Large intestine (tissue), 12 donors: ENCODE measurements around the gene HLF. TPM values are rescaled to one million over a fixed set of nuclear protein-coding genes. Genes with fewer than 3 reads are reported as not detected.

Source experiments
- DNase-seq, 2 donors: peaks; one replicate each; pipeline versions ENCODE4 v3.0.0 to v3.0.0-alpha.2; 2013
- H3K27ac ChIP-seq: one replicate; pipeline ENCODE4 v1.5.1; 2013; ENCODE audit warnings: low read length
- H3K27me3 ChIP-seq: 2 replicates; pipeline ENCODE4 v1.6.1; 2013; ENCODE audit warnings: low read length; ENCODE audit not compliant: control insufficient read depth, insufficient read depth
- H3K36me3 ChIP-seq: 2 replicates; pipeline ENCODE4 v1.6.1; 2013; ENCODE audit warnings: low read length; ENCODE audit not compliant: control insufficient read depth, insufficient read depth
- H3K4me1 ChIP-seq: one replicate; pipeline ENCODE4 v1.6.1; 2013; ENCODE audit warnings: low read length; ENCODE audit not compliant: control insufficient read depth, insufficient read depth
- H3K4me3 ChIP-seq: one replicate; pipeline ENCODE4 v1.5.1; 2013; ENCODE audit warnings: low read length
- H3K9me3 ChIP-seq: one replicate; pipeline ENCODE4 v1.6.1; 2013; ENCODE audit warnings: mild to moderate bottlenecking, low read depth, low read length, moderate library complexity; ENCODE audit not compliant: control insufficient read depth
- WGBS: methylation state at CpG from one replicate; pipeline ENCODE4 v1.1.5; 2013; ENCODE audit warnings: low lambda C conversion rate; ENCODE audit not compliant: insufficient coverage; 5-methylcytosine and 5-hydroxymethylcytosine counted together
- long read RNA-seq, 11 donors: transcript quantifications; one replicate each; lab custom pipeline, GENCODE V29; 2026
- polyA plus RNA-seq: library from polyadenylated mRNA; unstranded; fragments of 120-200 nt; gene quantifications from one replicate; pipeline ENCODE4 v1.2.1, GENCODE V29; 2013

HLF gene, protein sequence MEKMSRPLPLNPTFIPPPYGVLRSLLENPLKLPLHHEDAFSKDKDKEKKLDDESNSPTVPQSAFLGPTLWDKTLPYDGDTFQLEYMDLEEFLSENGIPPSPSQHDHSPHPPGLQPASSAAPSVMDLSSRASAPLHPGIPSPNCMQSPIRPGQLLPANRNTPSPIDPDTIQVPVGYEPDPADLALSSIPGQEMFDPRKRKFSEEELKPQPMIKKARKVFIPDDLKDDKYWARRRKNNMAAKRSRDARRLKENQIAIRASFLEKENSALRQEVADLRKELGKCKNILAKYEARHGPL
- 1.6 TPM for polyA plus RNA-seq
- long read RNA-seq, donor 1, result 0 reads
- long read RNA-seq, donor 2, result 0 reads
- long read RNA-seq, donor 3, result 0 reads
- long read RNA-seq, donor 4, result 0 reads
- long read RNA-seq, donor 5, result 0 reads
- long read RNA-seq, donor 6, result 0 reads
- long read RNA-seq, donor 7, partial matches to known transcripts, result 0 of 1 reads
- long read RNA-seq, donor 7, other reads (novel, unspliced or antisense), result 0 of 1 reads
- long read RNA-seq, donor 8, full-length matches to known transcripts, result 1 of 1 reads
- long read RNA-seq, donor 8, partial matches to known transcripts, result 0 of 1 reads
- long read RNA-seq, donor 8, other reads (novel, unspliced or antisense), result 0 of 1 reads
- long read RNA-seq, donor 9, full-length matches to known transcripts, result 2 of 2 reads
- long read RNA-seq, donor 9, partial matches to known transcripts, result 0 of 2 reads
- long read RNA-seq, donor 9, other reads (novel, unspliced or antisense), result 0 of 2 reads
- long read RNA-seq, donor 10, result 0 reads
- long read RNA-seq, donor 11, partial matches to known transcripts, result 0 of 1 reads
- long read RNA-seq, donor 11, other reads (novel, unspliced or antisense), result 0 of 1 reads

DNA sequence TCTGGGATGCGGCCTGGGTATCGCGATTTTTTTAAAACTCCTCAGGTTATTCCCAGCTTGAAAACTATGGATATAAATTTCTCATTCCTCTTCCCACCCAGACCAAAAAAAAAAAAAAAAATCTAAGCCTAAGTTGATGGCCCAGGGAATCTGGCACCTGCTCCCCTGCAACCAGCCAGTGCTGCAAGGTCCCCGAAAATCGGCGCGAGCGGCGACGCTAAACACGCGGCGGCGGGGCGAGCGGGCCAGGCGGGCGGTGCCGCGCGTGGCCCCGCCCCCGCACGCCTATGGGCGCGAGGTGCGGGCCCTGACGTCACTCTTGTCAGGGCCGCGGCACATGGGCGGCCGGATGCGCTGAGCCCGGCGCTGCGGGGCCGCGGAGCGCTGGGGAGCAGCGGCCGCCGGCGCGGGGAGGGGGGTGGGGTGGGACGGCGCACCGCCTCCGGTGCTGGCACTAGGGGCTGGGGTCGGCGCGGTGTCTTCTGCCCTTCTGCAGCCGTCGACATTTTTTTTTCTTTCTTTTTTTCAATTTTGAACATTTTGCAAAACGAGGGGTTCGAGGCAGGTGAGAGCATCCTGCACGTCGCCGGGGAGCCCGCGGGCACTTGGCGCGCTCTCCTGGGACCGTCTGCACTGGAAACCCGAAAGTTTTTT, at the start of gene HLF:
TSS of gene HLF (plus strand) at position 316 of the 654 bp plus-strand sequence. CDS start 525 bp downstream, outside the sequence.
- DNase-seq, result peak; percentile 74 to 86
- Histone ChIP-seq H3K9me3 (peaks cover 4% of the 10 kb centered on the region), H3K4me3 (peak within 1 kb of the TSS; percentile 37), H3K36me3 (no peaks in the 10 kb centered on the region), H3K4me1 (peaks cover 12% of the 10 kb centered on the region), H3K27ac (no peak within 1 kb of the TSS), H3K27me3 (peaks cover 76% of the 10 kb centered on the region)
- WGBS, result no CpG with 5 or more reads among the region's 64 CpGs

DNA sequence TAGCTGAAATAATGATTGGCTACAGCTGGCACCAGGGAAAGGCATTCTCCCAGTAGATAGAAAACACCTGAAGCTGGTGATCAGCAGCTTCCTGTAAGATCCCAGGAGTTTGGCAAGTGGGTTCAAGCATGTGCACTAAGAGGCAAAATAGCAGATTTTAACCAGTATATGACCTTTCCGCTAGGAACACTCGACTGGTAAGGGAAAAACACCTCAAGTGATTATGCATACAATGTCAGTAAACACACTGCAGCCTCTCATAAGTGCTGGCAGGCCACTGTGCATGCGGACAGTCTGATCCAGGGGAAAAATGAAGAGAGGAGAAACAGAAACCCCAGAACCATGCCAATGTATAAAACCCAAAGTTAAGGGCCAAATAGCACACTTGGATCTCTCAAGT, 49.0 kb upstream of the HLF start:
- Histone ChIP-seq H3K9me3 (no peaks in the 10 kb centered on the region), H3K4me1 (no peaks in the 10 kb centered on the region), H3K27me3 (no peaks in the 10 kb centered on the region), H3K4me3 (no peak overlapping the region), H3K36me3 (no peaks in the 10 kb centered on the region), H3K27ac (no peak overlapping the region)
- 100% methylated on average over 1 of the region's 3 CpGs for WGBS
- DNase-seq, result no peak

DNA sequence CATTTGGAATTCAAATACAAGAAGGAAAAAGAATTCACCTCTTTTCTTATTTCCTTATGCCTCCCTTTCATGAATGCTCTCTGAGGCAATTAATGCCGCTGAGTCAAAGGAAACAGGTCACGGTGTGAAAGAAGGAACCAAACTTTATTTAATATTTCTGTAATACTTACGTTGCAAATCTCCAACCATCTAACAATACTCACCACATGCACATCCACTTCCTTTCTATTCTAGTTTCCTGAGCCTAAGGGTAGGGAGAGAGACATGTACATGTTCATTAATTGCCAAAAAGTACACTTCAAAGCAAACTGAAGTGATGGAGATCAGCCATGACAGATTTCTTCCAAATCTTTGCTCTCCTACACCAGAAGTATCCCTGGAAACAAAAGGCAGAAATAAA, 47.9 kb upstream of the HLF start:
- no peak for DNase-seq
- no peaks in the 10 kb centered on the region for H3K4me1 ChIP-seq
- no CpG with 5 or more reads among the region's 3 CpGs for WGBS
- H3K27ac ChIP-seq, result no peak overlapping the region
- H3K9me3 ChIP-seq, result no peaks in the 10 kb centered on the region
- no peaks in the 10 kb centered on the region for H3K27me3 ChIP-seq
- H3K4me3 ChIP-seq, result no peak overlapping the region
- H3K36me3 ChIP-seq, result no peaks in the 10 kb centered on the region

DNA sequence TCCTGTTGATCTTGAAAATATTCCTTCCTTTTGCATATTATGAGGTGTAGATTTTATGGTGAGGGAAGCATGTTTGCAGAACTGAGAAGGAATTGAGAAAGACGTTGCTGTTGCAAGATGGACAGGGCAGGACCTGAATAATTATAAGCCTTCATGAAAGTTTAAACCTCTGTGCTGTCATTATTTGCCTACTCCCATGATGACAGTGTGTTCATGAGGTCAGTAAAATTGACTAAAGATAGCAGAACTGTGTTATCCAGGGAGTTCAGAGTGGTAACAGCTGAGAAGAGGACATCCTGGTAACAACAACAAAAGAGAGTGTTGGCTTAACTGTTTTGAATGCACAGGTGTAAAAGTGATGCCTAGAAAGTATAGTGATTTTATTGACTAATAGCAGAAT, 45.3 kb upstream of the HLF start:
- Histone ChIP-seq H3K4me1 (no peaks in the 10 kb centered on the region), H3K36me3 (no peaks in the 10 kb centered on the region), H3K27me3 (peaks cover 3% of the 10 kb centered on the region), H3K9me3 (no peaks in the 10 kb centered on the region), H3K27ac (no peak overlapping the region), H3K4me3 (no peak overlapping the region)
- no peak for DNase-seq
- 0% methylated on average over 1 of the region's 1 CpG for WGBS

DNA sequence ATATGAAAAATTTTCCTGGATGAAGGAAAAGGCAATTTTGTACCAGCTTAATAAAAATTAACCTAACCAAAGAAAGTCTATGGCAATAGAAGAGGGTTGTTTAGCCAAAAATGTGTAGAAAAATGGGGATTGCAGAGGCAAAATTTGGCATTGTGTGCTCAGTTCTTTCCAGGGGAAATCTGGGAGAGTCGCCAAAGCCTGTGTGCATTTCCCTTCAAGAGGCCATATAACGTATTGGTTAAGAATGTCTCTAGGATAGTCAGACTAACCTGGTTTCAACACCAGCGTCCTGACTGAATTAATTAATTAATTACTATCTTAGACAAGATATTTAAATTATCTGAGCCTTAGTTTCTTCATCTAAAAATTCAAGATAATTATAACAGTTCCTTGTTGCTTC, 44.8 kb upstream of the HLF start:
- H3K36me3 ChIP-seq, result no peaks in the 10 kb centered on the region
- peaks cover 5% of the 10 kb centered on the region for H3K27me3 ChIP-seq
- H3K4me3 ChIP-seq, result no peak overlapping the region
- H3K4me1 ChIP-seq, result no peaks in the 10 kb centered on the region
- DNase-seq, result no peak
- WGBS, result no CpG with 5 or more reads among the region's 3 CpGs
- H3K9me3 ChIP-seq, result no peaks in the 10 kb centered on the region
- H3K27ac ChIP-seq, result no peak overlapping the region

DNA sequence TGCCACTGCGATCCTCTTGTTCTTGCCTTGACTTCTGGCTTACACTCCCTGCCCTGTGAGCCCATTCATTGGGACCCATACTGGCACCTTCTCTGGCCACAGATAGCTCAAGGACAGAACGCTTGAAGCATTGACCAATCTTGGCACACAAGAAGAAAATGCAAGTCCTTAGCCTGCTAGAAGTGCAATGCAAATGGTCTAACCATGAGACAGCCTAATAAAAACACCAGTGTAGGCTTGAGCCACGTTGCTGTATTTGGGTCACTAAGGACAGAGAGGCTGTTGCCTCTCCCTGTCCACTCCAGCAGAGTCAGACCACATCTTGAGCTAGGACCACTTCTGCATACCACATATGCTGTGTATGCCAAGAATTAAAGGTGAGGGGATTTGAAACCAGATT, 41.2 kb upstream of the HLF start:
- H3K27me3 ChIP-seq, result peaks cover 5% of the 10 kb centered on the region
- no CpG with 5 or more reads among the region's 3 CpGs for WGBS
- H3K4me3 ChIP-seq, result no peak overlapping the region
- H3K4me1 ChIP-seq, result no peaks in the 10 kb centered on the region
- DNase-seq, result no peak
- no peaks in the 10 kb centered on the region for H3K9me3 ChIP-seq
- no peak overlapping the region for H3K27ac ChIP-seq
- no peaks in the 10 kb centered on the region for H3K36me3 ChIP-seq

DNA sequence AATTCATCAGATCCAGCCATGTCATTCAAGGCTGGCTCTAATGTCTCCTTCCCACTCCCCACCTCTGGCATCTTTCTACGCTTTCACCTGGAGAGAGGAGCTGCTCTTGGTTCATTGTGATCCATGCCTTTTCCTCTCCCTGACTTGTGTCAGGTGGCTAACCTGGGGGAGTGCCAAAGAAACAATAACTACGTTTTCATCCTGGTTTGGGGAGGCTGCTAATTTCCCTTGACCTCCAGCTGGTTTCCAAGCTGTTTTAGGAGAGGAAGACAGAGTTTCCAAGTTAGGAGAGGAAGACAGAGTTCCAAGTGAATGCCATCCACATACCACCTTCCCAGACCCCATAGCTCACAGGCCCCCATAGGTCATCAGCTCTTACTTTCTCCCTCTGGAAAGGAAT, 40.0 kb upstream of the HLF start:
- Histone ChIP-seq H3K36me3 (no peaks in the 10 kb centered on the region), H3K27me3 (peaks cover 5% of the 10 kb centered on the region), H3K4me3 (no peak overlapping the region), H3K9me3 (no peaks in the 10 kb centered on the region), H3K27ac (no peak overlapping the region), H3K4me1 (no peaks in the 10 kb centered on the region)
- no CpG with 5 or more reads among the region's 2 CpGs for WGBS
- DNase-seq, result no peak

DNA sequence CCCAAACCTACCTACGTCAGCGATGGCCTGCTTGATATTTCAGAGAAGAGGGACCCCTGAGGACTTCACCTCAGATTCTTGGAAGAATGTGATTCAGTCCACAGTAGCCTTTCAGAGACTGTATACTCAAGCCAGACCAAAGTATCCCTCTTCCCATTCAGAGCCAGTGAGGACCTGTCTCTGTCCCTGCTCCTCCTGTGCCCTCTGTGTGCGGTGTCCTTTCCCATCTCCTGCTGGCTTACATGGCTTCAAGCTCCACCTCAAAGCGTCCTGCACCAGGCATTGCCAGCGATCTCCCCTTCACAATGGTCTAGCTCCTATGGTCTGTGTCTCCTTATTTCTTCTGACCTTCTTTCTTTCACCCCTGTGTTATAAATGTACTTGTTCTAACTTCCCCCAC, 39.5 kb upstream of the HLF start:
- no peak for DNase-seq
- no peak overlapping the region for H3K27ac ChIP-seq
- H3K36me3 ChIP-seq, result no peaks in the 10 kb centered on the region
- H3K27me3 ChIP-seq, result peaks cover 5% of the 10 kb centered on the region
- no peaks in the 10 kb centered on the region for H3K9me3 ChIP-seq
- WGBS, result no CpG with 5 or more reads among the region's 5 CpGs
- H3K4me3 ChIP-seq, result no peak overlapping the region
- no peaks in the 10 kb centered on the region for H3K4me1 ChIP-seq

DNA sequence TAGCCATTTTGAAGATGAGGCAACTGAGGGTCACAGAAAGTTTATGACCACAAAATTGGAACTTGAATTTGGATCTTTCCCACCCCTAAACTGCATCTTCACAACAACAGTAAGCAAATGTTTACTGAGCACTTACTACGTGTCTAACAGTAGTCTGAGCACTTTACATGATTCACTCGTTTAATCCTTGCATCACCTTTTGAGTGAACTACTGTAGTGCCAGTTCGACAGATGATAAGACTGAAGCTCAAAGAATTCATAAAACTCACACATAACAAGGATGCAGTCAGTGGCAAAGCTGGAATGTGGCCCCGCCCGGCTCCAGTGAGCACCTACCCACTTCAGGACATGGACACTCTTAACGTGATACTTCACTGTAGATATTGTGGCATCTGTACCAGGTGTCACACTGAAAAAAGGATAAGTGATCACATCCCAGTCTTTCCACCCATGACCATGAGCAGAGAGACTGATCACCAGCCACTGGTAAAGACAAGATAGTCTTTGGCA, 36.0 kb upstream of the HLF start:
- no peaks in the 10 kb centered on the region for H3K9me3 ChIP-seq
- WGBS, result 83% methylated on average over 2 of the region's 6 CpGs

DNA sequence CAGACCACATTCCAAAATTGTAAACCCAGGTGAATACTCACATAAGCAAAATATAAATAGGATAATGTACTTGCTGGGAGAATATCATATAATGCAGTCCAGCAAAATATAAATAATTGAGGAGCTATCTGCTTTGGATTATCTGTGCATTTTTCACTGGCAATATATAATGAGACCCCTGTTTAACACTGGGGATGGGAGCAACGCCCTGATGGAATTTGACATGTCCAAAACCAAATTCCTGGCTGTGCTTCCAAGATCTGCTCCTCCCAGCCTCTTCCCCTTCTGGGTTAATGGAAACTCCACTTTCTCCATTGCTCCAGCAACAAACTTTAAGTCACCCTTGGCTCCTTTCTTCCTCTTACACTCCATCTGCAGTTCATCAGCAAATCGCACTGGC, 35.5 kb upstream of the HLF start:
- no peak overlapping the region for H3K4me3 ChIP-seq
- WGBS, result no CpG with 5 or more reads among the region's 2 CpGs
- H3K27me3 ChIP-seq, result peaks cover 2% of the 10 kb centered on the region
- DNase-seq, result no peak
- H3K4me1 ChIP-seq, result no peaks in the 10 kb centered on the region
- H3K27ac ChIP-seq, result no peak overlapping the region
- no peaks in the 10 kb centered on the region for H3K36me3 ChIP-seq
- no peaks in the 10 kb centered on the region for H3K9me3 ChIP-seq

More for the DNA sequence above, 36.0 kb upstream of the HLF start:
- Histone ChIP-seq H3K4me1 (no peaks in the 10 kb centered on the region), H3K27ac (no peak overlapping the region), H3K36me3 (no peaks in the 10 kb centered on the region), H3K4me3 (no peak overlapping the region), H3K27me3 (peaks cover 2% of the 10 kb centered on the region)
- no peak for DNase-seq
